Epithelial cell of proximal tubule (primary cell): ENCODE results near the gene AKAP13. TPM values are rescaled to one million over a fixed set of nuclear protein-coding genes. Genes with fewer than 3 reads are reported as not detected.

Experiments used
- DNase-seq: peaks from one replicate; pipeline ENCODE4 v3.0.0-alpha.2; 2011; ENCODE audit warnings: low read depth
- H3K4me3 ChIP-seq: 2 replicates; pipeline ENCODE4 v1.5.1; 2011; ENCODE audit warnings: low read depth, mild to moderate bottlenecking, low read length
- total RNA-seq: library from RNA; depleted of rRNA; stranded (reverse); fragments of >200 nt; gene quantifications from 2 replicates; pipeline ENCODE4 v1.2.3, GENCODE V29; 2015
- TF ChIP-seq, protein P1 (sequence below): conservative IDR thresholded peaks from 2 replicates; pipeline ENCODE4 v1.5.1; 2012; ENCODE audit warnings: low read depth, mild to moderate bottlenecking, low read length

AKAP13 gene
- total RNA-seq, 1 donor from 2014 or later = 40.9 TPM

GRCh38 chr15:85491691-85492090 lies 111.3 kb downstream of the AKAP13 start:
- TF ChIP-seq, protein P1, sequence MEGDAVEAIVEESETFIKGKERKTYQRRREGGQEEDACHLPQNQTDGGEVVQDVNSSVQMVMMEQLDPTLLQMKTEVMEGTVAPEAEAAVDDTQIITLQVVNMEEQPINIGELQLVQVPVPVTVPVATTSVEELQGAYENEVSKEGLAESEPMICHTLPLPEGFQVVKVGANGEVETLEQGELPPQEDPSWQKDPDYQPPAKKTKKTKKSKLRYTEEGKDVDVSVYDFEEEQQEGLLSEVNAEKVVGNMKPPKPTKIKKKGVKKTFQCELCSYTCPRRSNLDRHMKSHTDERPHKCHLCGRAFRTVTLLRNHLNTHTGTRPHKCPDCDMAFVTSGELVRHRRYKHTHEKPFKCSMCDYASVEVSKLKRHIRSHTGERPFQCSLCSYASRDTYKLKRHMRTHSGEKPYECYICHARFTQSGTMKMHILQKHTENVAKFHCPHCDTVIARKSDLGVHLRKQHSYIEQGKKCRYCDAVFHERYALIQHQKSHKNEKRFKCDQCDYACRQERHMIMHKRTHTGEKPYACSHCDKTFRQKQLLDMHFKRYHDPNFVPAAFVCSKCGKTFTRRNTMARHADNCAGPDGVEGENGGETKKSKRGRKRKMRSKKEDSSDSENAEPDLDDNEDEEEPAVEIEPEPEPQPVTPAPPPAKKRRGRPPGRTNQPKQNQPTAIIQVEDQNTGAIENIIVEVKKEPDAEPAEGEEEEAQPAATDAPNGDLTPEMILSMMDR = no peak
- no peak overlapping the region for H3K4me3 ChIP-seq

DNA sequence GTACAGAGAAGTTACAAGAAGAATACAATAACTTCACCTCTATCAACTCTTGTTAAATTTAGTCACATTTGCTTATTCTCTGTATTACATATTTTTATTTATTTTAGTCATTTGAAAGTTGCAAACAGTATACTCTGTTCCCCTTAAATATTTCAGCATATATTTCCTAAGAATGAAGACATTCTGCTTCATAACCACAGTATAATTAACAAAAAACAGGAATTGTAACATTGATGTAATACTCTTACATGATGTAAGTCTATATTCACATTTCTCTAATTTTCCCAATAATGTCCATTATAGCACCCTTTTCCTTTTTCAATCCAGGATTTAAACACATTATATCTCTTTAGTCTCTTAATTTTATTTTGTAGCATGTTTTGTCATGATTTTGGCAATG lies 112.0 kb downstream of the AKAP13 start:
- TF ChIP-seq, protein P1 = no peak
- DNase-seq = no peak
- no peak overlapping the region for H3K4me3 ChIP-seq

More at GRCh38 chr15:85491691-85492090, 111.3 kb downstream of the AKAP13 start:
- DNase-seq = no peak

DNA sequence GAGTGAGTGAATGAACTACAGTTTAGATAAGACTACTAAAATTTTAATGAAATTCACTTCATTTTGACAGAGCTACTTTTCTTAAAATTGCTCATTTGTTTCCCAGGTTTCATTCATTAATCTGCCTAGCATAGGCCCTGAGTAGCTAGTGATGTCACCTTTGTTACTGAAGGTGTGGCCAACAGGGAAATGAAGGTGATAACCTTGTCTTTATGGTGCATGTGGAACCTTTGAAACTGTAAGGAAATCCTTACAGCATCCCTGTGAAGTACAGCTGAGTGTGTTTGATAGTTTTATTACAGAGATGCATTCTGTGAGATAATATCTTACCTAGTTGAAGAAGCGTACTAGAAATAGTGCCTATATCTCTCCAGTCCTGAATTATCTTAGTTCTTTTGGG lies 112.9 kb downstream of the AKAP13 start:
- no peak overlapping the region for H3K4me3 ChIP-seq
- TF ChIP-seq, protein P1 = no peak
- no peak for DNase-seq

GRCh38 chr15:85494048-85494777 lies 113.8 kb downstream of the AKAP13 start:
- DNase-seq = peak; percentile 99
- TF ChIP-seq, protein P1 = no peak
- H3K4me3 ChIP-seq = peak overlapping the region; percentile 21

GRCh38 chr15:85495096-85495495 lies 114.7 kb downstream of the AKAP13 start:
- peak overlapping the region; percentile 9 for H3K4me3 ChIP-seq
- no peak for DNase-seq
- TF ChIP-seq, protein P1 = no peak

DNA sequence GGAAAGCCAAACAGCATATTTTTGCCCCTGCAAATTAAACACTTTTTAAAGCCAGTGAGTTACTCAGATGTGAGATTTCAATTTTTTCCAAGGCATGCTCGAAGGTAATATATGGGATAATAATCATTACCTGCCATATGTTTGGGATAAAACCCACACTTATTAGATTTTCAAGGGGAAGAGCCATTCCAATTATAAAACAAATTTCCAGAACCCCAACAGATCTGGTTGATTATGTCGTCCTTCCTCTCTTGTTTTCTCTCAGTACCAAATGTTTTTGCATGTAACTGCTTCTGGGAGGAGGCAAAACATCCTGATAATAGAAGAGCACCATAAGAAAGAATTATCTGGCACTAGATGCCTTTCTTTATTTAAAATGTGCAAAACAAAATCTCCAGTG lies 115.1 kb downstream of the AKAP13 start:
- no peak overlapping the region for H3K4me3 ChIP-seq
- TF ChIP-seq, protein P1 = no peak
- no peak for DNase-seq

DNA sequence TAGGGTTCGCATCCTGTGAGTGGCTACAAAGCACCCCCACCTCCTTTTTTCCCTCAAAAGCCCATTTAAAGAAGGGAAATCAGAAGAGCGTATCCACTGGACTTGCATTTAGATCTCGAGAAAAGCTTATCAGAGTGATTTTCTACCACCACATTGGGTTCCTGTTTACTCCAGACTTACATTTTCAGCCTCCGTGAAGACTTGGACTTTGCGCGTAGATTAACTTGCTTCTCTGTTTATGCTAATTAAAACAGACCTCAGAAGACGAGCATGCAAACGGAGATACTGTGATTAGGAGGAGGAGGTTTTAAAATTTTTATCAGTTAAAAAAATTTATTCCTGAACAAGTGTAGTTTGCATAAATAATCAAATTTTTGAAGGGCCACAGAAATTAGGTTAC lies 115.7 kb downstream of the AKAP13 start:
- no peak for DNase-seq
- TF ChIP-seq, protein P1 = no peak
- no peak overlapping the region for H3K4me3 ChIP-seq
